H1 (cell line): Measurements from ENCODE around the gene OLFM1. TPM values are rescaled to one million over a fixed set of nuclear protein-coding genes. Genes with fewer than 3 reads are reported as not detected.

Source experiments
- ASH2L ChIP-seq: fragments of 200-600, 300-600 bp; sonication (generic); IDR thresholded peaks from one replicate; pipeline ENCODE4 v1.7.1; 2017; ENCODE audit warnings: low read length
- GTF2F1 ChIP-seq: IDR thresholded peaks from 2 replicates; pipeline ENCODE4 v1.6.1; 2012; ENCODE audit warnings: low read depth, low read length, improper control_type of control experiment, borderline replicate concordance
- JUN ChIP-seq: IDR thresholded peaks from 2 replicates; pipeline ENCODE4 v1.6.1; 2011; ENCODE audit warnings: low read depth, mild to moderate bottlenecking, improper control_type of control experiment, low read length
- polyA plus RNA-seq, 7 experiments: library from polyadenylated mRNA; depleted of rRNA in 3 of 7; stranded (reverse) in 5 of 7; unstranded in 2 of 7; fragments of >200 nt in 5 of 7; fragments of 200-250 nt in 2 of 7; gene quantifications; 1 replicate in 5 of 7; 2 replicates in 1 of 7; 4 replicates in 1 of 7; pipeline versions ENCODE4 v1.2.1 to v1.2.3, GENCODE V29; 2011 to 2013; ENCODE audit warnings: missing spikeins in 2 of 7, mixed read lengths in 2 of 7
- total RNA-seq: library from RNA; stranded (reverse); fragmentation: NEBNext Ultra II Directional; extraction: Animal tissue kit (Norgen Biotek cat#: 25700); gene quantifications from 2 replicates; pipeline ENCODE4 v1.2.1, GENCODE V29; 2021
- TF ChIP-seq, protein P1 (sequence below): IDR thresholded peaks from 2 replicates; pipeline ENCODE4 v1.6.1; 2012; ENCODE audit warnings: inconsistent platforms

The OLFM1 gene
- total and polyA plus RNA-seq, 2 of the 8 experiments (the other 6 are each of a cell fraction or from before 2014, with no cell fraction given): 53.0 to 53.4 TPM

DNA sequence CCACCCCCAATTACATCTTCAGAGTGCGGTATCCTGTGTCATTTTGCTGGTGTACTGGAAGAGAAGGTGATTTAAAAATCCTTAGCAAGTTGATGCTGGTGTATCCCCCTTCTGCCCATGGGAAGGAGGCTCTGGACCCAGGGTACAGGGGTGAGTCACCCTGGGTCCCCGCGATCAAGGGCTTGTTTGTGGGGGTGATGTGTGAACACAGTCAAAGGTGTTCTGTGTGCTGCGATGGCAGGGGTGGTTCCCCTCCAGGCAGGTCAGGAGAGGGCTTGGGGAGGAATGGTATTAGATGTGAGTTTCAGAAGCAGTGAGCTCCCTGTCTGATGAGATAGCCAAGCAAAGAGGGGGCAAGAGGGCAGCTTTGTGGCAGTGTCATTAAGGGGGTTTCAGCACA is 28.9 kb downstream of the OLFM1 start (continued):
- TF ChIP-seq, protein P1, sequence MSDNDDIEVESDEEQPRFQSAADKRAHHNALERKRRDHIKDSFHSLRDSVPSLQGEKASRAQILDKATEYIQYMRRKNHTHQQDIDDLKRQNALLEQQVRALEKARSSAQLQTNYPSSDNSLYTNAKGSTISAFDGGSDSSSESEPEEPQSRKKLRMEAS: no peak
- TF ChIP-seq GTF2F1: no peak
- no peak for TF ChIP-seq JUN
- TF ChIP-seq ASH2L: no peak
- TF ChIP-seq, all 59 proteins: peak for 0
